Endothelial cell of umbilical vein (primary cell): Measurements from ENCODE around the gene CERS6. TPM values are rescaled to one million over a fixed set of nuclear protein-coding genes. Genes with fewer than 3 reads are reported as not detected.

Experiments used
- BruUV-seq: library from RNA; stranded (reverse); fragments of 400-500 nt; replicated peaks from 2 replicates; lab custom pipeline; 2021; lab: Mats Ljungman, UMichigan
- CTCF ChIA-PET: fragments of 300-600, 350-600 bp; sonication (Branson Sonifier 250); formaldehyde crosslinking; loops from one replicate; lab custom pipeline; 2021; ENCODE audit warnings: antibody characterized with exemption, inconsistent platforms; lab: Charles Lee
- POLR2A ChIA-PET: fragments of 300-600, 350-600 bp; sonication (Branson Sonifier 250); formaldehyde crosslinking; loops from one replicate; lab custom pipeline; 2021; ENCODE audit warnings: antibody characterized with exemption, inconsistent platforms; lab: Charles Lee
- DNase-seq: peaks from one replicate; pipeline ENCODE4 v3.0.0-alpha.2; 2011; ENCODE audit warnings: low read depth, low spot score
- FAIRE-seq: peaks from 2 replicates; lab custom pipeline; 2011; peaks lifted over from hg19 to GRCh38; lab: Jason Lieb, UNC
- H2AFZ ChIP-seq: 2 replicates; pipeline ENCODE4 v1.6.0; 2012; ENCODE audit warnings: low read depth, low read length, control low read depth, inconsistent platforms
- H3K27ac ChIP-seq: 2 replicates; pipeline ENCODE4 v1.5.1; 2011; ENCODE audit warnings: low read depth, mild to moderate bottlenecking, control low read depth, low read length, moderate library complexity; ENCODE audit not compliant: insufficient read depth
- H3K27me3 ChIP-seq, 2 experiments: 2 replicates each; pipeline versions ENCODE4 v1.6.0 to v1.6.1; 2011; ENCODE audit warnings: low read length in 2 of 2, mixed read lengths in 1 of 2; ENCODE audit not compliant: control insufficient read depth in 2 of 2, insufficient read depth in 2 of 2
- H3K36me3 ChIP-seq, 2 experiments: 2 replicates in 1 of 2; 3 replicates in 1 of 2; pipeline ENCODE4 v1.5.1; 2011; ENCODE audit warnings: low read length in 2 of 2, mild to moderate bottlenecking in 1 of 2, moderate library complexity in 1 of 2; ENCODE audit not compliant: control insufficient read depth in 2 of 2, insufficient read depth in 2 of 2; ENCODE audit errors: extremely low read depth in 1 of 2
- H3K4me1 ChIP-seq: 3 replicates; pipeline ENCODE4 v1.5.1; 2011; ENCODE audit warnings: mild to moderate bottlenecking, low read length; ENCODE audit not compliant: control insufficient read depth, insufficient read depth; ENCODE audit errors: extremely low read depth
- H3K4me2 ChIP-seq: 2 replicates; pipeline ENCODE4 v1.6.1; 2011; ENCODE audit warnings: low read length, control low read depth, mixed read lengths; ENCODE audit not compliant: insufficient read depth
- H3K4me3 ChIP-seq, 3 experiments: fragments of 200-600 bp in 1 of 3; sonication (generic), shearing (Covaris generic) in 1 of 3; replicated peaks in 1 of 3; 2 replicates each; pipeline ENCODE4 v1.5.1; 2011 to 2016; ENCODE audit warnings: control low read depth in 3 of 3, low read length in 3 of 3, mild to moderate bottlenecking in 2 of 3, inconsistent platforms in 1 of 3, low read depth in 1 of 3, moderate library complexity in 1 of 3; ENCODE audit not compliant: insufficient read depth in 1 of 3
- H3K79me2 ChIP-seq: 2 replicates; pipeline ENCODE4 v1.6.0; 2012; ENCODE audit warnings: low read length, inconsistent platforms; ENCODE audit not compliant: control insufficient read depth, insufficient read depth
- H3K9ac ChIP-seq: replicated peaks from 2 replicates; pipeline ENCODE3; 2011; ENCODE audit warnings: low read length, control low read depth; ENCODE audit not compliant: insufficient read depth; ENCODE audit errors: extremely low read depth
- H3K9me1 ChIP-seq: replicated peaks from 3 replicates; pipeline ENCODE4 v1.6.0; 2011; ENCODE audit warnings: mild to moderate bottlenecking, low read length; ENCODE audit not compliant: control insufficient read depth, insufficient read depth; ENCODE audit errors: extremely low read depth
- H3K9me3 ChIP-seq: replicated peaks from 2 replicates; pipeline ENCODE4 v1.5.1; 2012; ENCODE audit warnings: low read length, inconsistent platforms; ENCODE audit not compliant: control insufficient read depth, insufficient read depth
- H4K20me1 ChIP-seq: replicated peaks from 2 replicates; pipeline ENCODE3; 2011; ENCODE audit warnings: mild to moderate bottlenecking, low read length; ENCODE audit not compliant: control insufficient read depth, insufficient read depth; ENCODE audit errors: extremely low read depth
- CTCF ChIP-seq, 2 donors: IDR thresholded peaks; 1 replicate in 1 of 2; 2 replicates in 1 of 2; pipeline ENCODE4 v1.5.1; 2011; ENCODE audit warnings: low read length in 2 of 2, mild to moderate bottlenecking in 2 of 2, moderate library complexity in 2 of 2, control low read depth in 1 of 2, inconsistent platforms in 1 of 2, low read depth in 1 of 2; ENCODE audit not compliant: insufficient read depth in 1 of 2; ENCODE audit errors: extremely low read depth in 1 of 2
- EZH2 ChIP-seq: IDR thresholded peaks from 2 replicates; pipeline ENCODE4 v1.6.1; 2012; ENCODE audit warnings: borderline replicate concordance, low read depth, mild to moderate bottlenecking, moderate library complexity, low read length, inconsistent platforms; ENCODE audit not compliant: severe bottlenecking
- JUN ChIP-seq: IDR thresholded peaks from 2 replicates; pipeline ENCODE4 v1.6.1; 2011; ENCODE audit warnings: borderline replicate concordance, low read depth; ENCODE audit not compliant: insufficient read length, insufficient read depth
- MAX ChIP-seq: IDR thresholded peaks from 2 replicates; pipeline ENCODE4 v1.6.1; 2011; ENCODE audit not compliant: insufficient read depth, insufficient read length
- MYC ChIP-seq: IDR thresholded peaks from one replicate; pipeline ENCODE4 v1.6.1; 2011; ENCODE audit warnings: mild to moderate bottlenecking, low read depth, low read length
- POLR2A ChIP-seq: IDR thresholded peaks from 2 replicates; pipeline ENCODE4 v1.6.1; 2012; ENCODE audit warnings: low read depth, mild to moderate bottlenecking, control low read depth, low read length
- dilution Hi-C: fragments of 300-500 bp; cut with MboI; formaldehyde crosslinking; loops from one replicate; pipeline ENCODE4 v1.15.0; 2019; ENCODE audit warnings: low sequenced_read_pairs; ENCODE audit not compliant: extremely low pct_ligation_motif_present
- intact Hi-C: fragments of 100-400 bp; cut with micrococcal nuclease; formaldehyde crosslinking; loops from one replicate; pipeline ENCODE4 v1.10.0; 2022
- polyA plus RNA-seq, 4 experiments: library from polyadenylated mRNA; depleted of rRNA in 3 of 4; stranded (reverse) in 3 of 4; unstranded in 1 of 4; fragments of >200 nt; gene quantifications; 2 replicates each; pipeline versions ENCODE4 v1.2.1 to v1.2.3, GENCODE V29; 2011 to 2012; ENCODE audit warnings: missing spikeins in 1 of 4
- total RNA-seq: library from RNA; stranded (reverse); gene quantifications from 2 replicates; pipeline ENCODE4 v1.2.3, GENCODE V29; 2021

Gene CERS6
- total and polyA plus RNA-seq, 2 donors (not counting 3 experiments of a cell fraction or from before 2014, with no cell fraction given) = 2.7 to 11.7 TPM

- Histone ChIP-seq H3K9ac (no peak overlapping the region), H3K4me1 (no peaks in the 10 kb centered on the region), H3K36me3 (no peaks in the 10 kb centered on the region), H3K4me2 (no peak overlapping the region), H3K4me3 (no peak overlapping the region), H3K27ac (no peak overlapping the region), H3K9me3 (no peaks in the 10 kb centered on the region), H3K9me1 (no peaks in the 10 kb centered on the region), H2AFZ (no peak overlapping the region), H3K27me3 (no peaks in the 10 kb centered on the region), H4K20me1 (no peaks in the 10 kb centered on the region), H3K79me2 (no peaks in the 10 kb centered on the region)
- DNase-seq = no peak
- no peak for TF ChIP-seq MYC
- no peak for TF ChIP-seq CTCF (IDR thresholded peaks at IDR 0.05; ENCODE audit: extremely low read depth in 1 of 2, insufficient read depth in 1 of 2, low read depth in 1 of 2, low read length in 2 of 2)
- TF ChIP-seq JUN = no peak
- TF ChIP-seq MAX = no peak
- TF ChIP-seq EZH2 = no peak
- no peak for TF ChIP-seq POLR2A
- ChIA-PET POLR2A (no interaction called here), CTCF (interaction anchor here (0.9 kb wide), 1 partner anchor 16 kb away, joined by 4 read pairs; no protein-coding TSS in a partner anchor)
- no peak for FAIRE-seq
- intact Hi-C loops (no loop called here), dilution Hi-C loops (no loop called here)
- BruUV-seq = no TSS peak
Observed at GRCh38 chr2:168736649-168737445, 280.8 kb downstream of the CERS6 start.
